ENCODE measurements around the gene EML1. TPM values are rescaled to one million over a fixed set of nuclear protein-coding genes. Genes with fewer than 3 reads are reported as not detected.

EML1 gene
- total and polyA plus RNA-seq, 7 experiments from 2014 or later = not detected

- ATAC-seq = no peak
- Histone ChIP-seq H3K4me3 (ENCODE audit: low read length) (no peak overlapping the region), H3K4me1 (ENCODE audit: control insufficient read depth in 2 of 2, insufficient read depth in 2 of 2, low read length in 2 of 2) (no peaks in the 10 kb centered on the region), H3K9me3 (ENCODE audit: control insufficient read depth in 2 of 3, low read length in 3 of 3) (no peaks in the 10 kb centered on the region), H3K36me3 (ENCODE audit: control insufficient read depth in 2 of 3, insufficient read depth in 3 of 3, low read length in 3 of 3) (no peaks in the 10 kb centered on the region), H3K27ac (ENCODE audit: low read depth, low read length) (no peak overlapping the region), H3K27me3 (ENCODE audit: control insufficient read depth in 2 of 2, insufficient read depth in 2 of 2, low read length in 2 of 2) (peaks cover 0 to 14% of the 10 kb centered on the region in 2 donors)
- H3K36me3 Mint-ChIP-seq = no peaks in the 10 kb centered on the region
- H3K27me3 Mint-ChIP-seq = peaks cover 43 to 66% (median 59%) of the 10 kb centered on the region in 5 donors
- POLR2A ChIA-PET = no interaction called here
- no peak overlapping the region for H3K4me3 Mint-ChIP-seq
- CTCF ChIA-PET = no interaction called here
- intact Hi-C loops (cut with micrococcal nuclease) = no loop called here
- no peak overlapping the region for H3K27ac Mint-ChIP-seq
- peaks cover 0 to 1% (median 0%) of the 10 kb centered on the region in 11 donors for H3K9me3 Mint-ChIP-seq
- peaks cover 0 to 2% (median 0%) of the 10 kb centered on the region in 7 donors for H3K4me1 Mint-ChIP-seq
- no peak for DNase-seq
These were observed 44.6 kb downstream of the EML1 start for GRCh38 chr14:99837822-99838221.

GRCh38 chr14:99838639-99839134 lies 45.5 kb downstream of the EML1 start:
- intact Hi-C loops (cut with micrococcal nuclease) = no loop called here
- peaks cover 43 to 63% (median 53%) of the 10 kb centered on the region in 5 donors for H3K27me3 Mint-ChIP-seq
- CTCF ChIA-PET = no interaction called here

GRCh38 chr14:99839696-99840095 lies 46.5 kb downstream of the EML1 start:
- ATAC-seq (no peak), DNase-seq (no peak)
- Mint-ChIP-seq H3K27me3 (peaks cover 47 to 59% (median 55%) of the 10 kb centered on the region in 5 donors), H3K9me3 (peaks cover 0 to 1% (median 0%) of the 10 kb centered on the region in 11 donors), H3K27ac (no peak overlapping the region), H3K4me1 (peaks cover 0 to 2% (median 0%) of the 10 kb centered on the region in 7 donors), H3K4me3 (no peak overlapping the region), H3K36me3 (no peaks in the 10 kb centered on the region)
- no peak overlapping the region for H3K27ac ChIP-seq (ENCODE audit: low read depth, low read length)
- no peak overlapping the region for H3K4me3 ChIP-seq (ENCODE audit: low read length)
- H3K9me3 ChIP-seq (ENCODE audit: control insufficient read depth in 2 of 3, low read length in 3 of 3) = no peaks in the 10 kb centered on the region
- H3K4me1 ChIP-seq (ENCODE audit: control insufficient read depth in 2 of 2, insufficient read depth in 2 of 2, low read length in 2 of 2) = no peaks in the 10 kb centered on the region
- no peaks in the 10 kb centered on the region for H3K36me3 ChIP-seq (ENCODE audit: control insufficient read depth in 2 of 3, insufficient read depth in 3 of 3, low read length in 3 of 3)
- H3K27me3 ChIP-seq (ENCODE audit: control insufficient read depth in 2 of 2, insufficient read depth in 2 of 2, low read length in 2 of 2) = peaks cover 0 to 5% of the 10 kb centered on the region in 2 donors
- intact Hi-C loops (cut with micrococcal nuclease) = no loop called here
- CTCF ChIA-PET = no interaction called here
- POLR2A ChIA-PET = no interaction called here

More at GRCh38 chr14:99838639-99839134, 45.5 kb downstream of the EML1 start:
- Histone ChIP-seq H3K4me1 (ENCODE audit: control insufficient read depth in 2 of 2, insufficient read depth in 2 of 2, low read length in 2 of 2) (no peaks in the 10 kb centered on the region), H3K36me3 (ENCODE audit: control insufficient read depth in 2 of 3, insufficient read depth in 3 of 3, low read length in 3 of 3) (no peaks in the 10 kb centered on the region), H3K27ac (ENCODE audit: low read depth, low read length) (no peak overlapping the region), H3K4me3 (ENCODE audit: low read length) (no peak overlapping the region), H3K9me3 (ENCODE audit: control insufficient read depth in 2 of 3, low read length in 3 of 3) (no peaks in the 10 kb centered on the region), H3K27me3 (ENCODE audit: control insufficient read depth in 2 of 2, insufficient read depth in 2 of 2, low read length in 2 of 2) (peaks cover 0 to 6% of the 10 kb centered on the region in 2 donors)
- no peak for ATAC-seq
- Mint-ChIP-seq H3K9me3 (peaks cover 0 to 1% (median 0%) of the 10 kb centered on the region in 11 donors), H3K4me3 (no peak overlapping the region), H3K4me1 (peaks cover 0 to 2% (median 0%) of the 10 kb centered on the region in 7 donors), H3K36me3 (no peaks in the 10 kb centered on the region), H3K27ac (no peak overlapping the region)
- no peak for DNase-seq
- POLR2A ChIA-PET = no interaction called here

- Mint-ChIP-seq H3K36me3 (no peaks in the 10 kb centered on the region), H3K27ac (no peak overlapping the region), H3K4me1 (peaks cover 0 to 2% (median 0%) of the 10 kb centered on the region in 7 donors), H3K27me3 (peaks cover 50 to 61% (median 53%) of the 10 kb centered on the region in 5 donors), H3K4me3 (no peak overlapping the region), H3K9me3 (peaks cover 0 to 2% (median 0%) of the 10 kb centered on the region in 11 donors)
- no peaks in the 10 kb centered on the region for H3K36me3 ChIP-seq (ENCODE audit: control insufficient read depth in 2 of 3, insufficient read depth in 3 of 3, low read length in 3 of 3)
- intact Hi-C loops (cut with micrococcal nuclease) = no loop called here
- ChIA-PET POLR2A (no interaction called here), CTCF (no interaction called here)
- H3K27me3 ChIP-seq (ENCODE audit: control insufficient read depth in 2 of 2, insufficient read depth in 2 of 2, low read length in 2 of 2) = peaks cover 0 to 5% of the 10 kb centered on the region in 2 donors
- ATAC-seq (no peak), DNase-seq (no peak)
- no peaks in the 10 kb centered on the region for H3K4me1 ChIP-seq (ENCODE audit: control insufficient read depth in 2 of 2, insufficient read depth in 2 of 2, low read length in 2 of 2)
- H3K27ac ChIP-seq (ENCODE audit: low read depth, low read length) = no peak overlapping the region
- no peak overlapping the region for H3K4me3 ChIP-seq (ENCODE audit: low read length)
- H3K9me3 ChIP-seq (ENCODE audit: control insufficient read depth in 2 of 3, low read length in 3 of 3) = no peaks in the 10 kb centered on the region
These were observed 47.1 kb downstream of the EML1 start for GRCh38 chr14:99840265-99840664.

GRCh38 chr14:99840774-99841305 lies 47.6 kb downstream of the EML1 start:
- Mint-ChIP-seq H3K9me3 (peaks cover 0 to 5% (median 0%) of the 10 kb centered on the region in 11 donors), H3K27ac (no peak overlapping the region), H3K4me3 (no peak overlapping the region), H3K27me3 (peaks cover 45 to 58% (median 48%) of the 10 kb centered on the region in 5 donors), H3K36me3 (no peaks in the 10 kb centered on the region), H3K4me1 (no peaks in the 10 kb centered on the region)
- no peaks in the 10 kb centered on the region for H3K9me3 ChIP-seq (ENCODE audit: control insufficient read depth in 2 of 3, low read length in 3 of 3)
- H3K4me1 ChIP-seq (ENCODE audit: control insufficient read depth in 2 of 2, insufficient read depth in 2 of 2, low read length in 2 of 2) = no peaks in the 10 kb centered on the region
- no peak for ATAC-seq
- CTCF ChIA-PET = interaction anchor here (0.6 kb wide), 1 partner anchor 137 kb away, joined by 3 read pairs; no protein-coding TSS in a partner anchor
- intact Hi-C loops (cut with micrococcal nuclease) = no loop called here
- H3K27me3 ChIP-seq (ENCODE audit: control insufficient read depth in 2 of 2, insufficient read depth in 2 of 2, low read length in 2 of 2) = peaks cover 0 to 5% of the 10 kb centered on the region in 2 donors
- POLR2A ChIA-PET = no interaction called here
- no peak for DNase-seq
- H3K27ac ChIP-seq (ENCODE audit: low read depth, low read length) = no peak overlapping the region
- no peaks in the 10 kb centered on the region for H3K36me3 ChIP-seq (ENCODE audit: control insufficient read depth in 2 of 3, insufficient read depth in 3 of 3, low read length in 3 of 3)
- no peak overlapping the region for H3K4me3 ChIP-seq (ENCODE audit: low read length)

GRCh38 chr14:99841436-99842071 lies 48.3 kb downstream of the EML1 start:
- no peaks in the 10 kb centered on the region for H3K4me1 ChIP-seq (ENCODE audit: control insufficient read depth in 2 of 2, insufficient read depth in 2 of 2, low read length in 2 of 2)
- Mint-ChIP-seq H3K27me3 (peaks cover 41 to 55% (median 43%) of the 10 kb centered on the region in 5 donors), H3K4me3 (no peak overlapping the region), H3K36me3 (no peaks in the 10 kb centered on the region), H3K4me1 (no peaks in the 10 kb centered on the region), H3K27ac (no peak overlapping the region), H3K9me3 (peaks cover 0 to 9% (median under 1%) of the 10 kb centered on the region in 11 donors)
- no peaks in the 10 kb centered on the region for H3K9me3 ChIP-seq (ENCODE audit: control insufficient read depth in 2 of 3, low read length in 3 of 3)
- H3K27me3 ChIP-seq (ENCODE audit: control insufficient read depth in 2 of 2, insufficient read depth in 2 of 2, low read length in 2 of 2) = peaks cover 0 to 2% of the 10 kb centered on the region in 2 donors
- H3K4me3 ChIP-seq (ENCODE audit: low read length) = no peak overlapping the region
- H3K36me3 ChIP-seq (ENCODE audit: control insufficient read depth in 2 of 3, insufficient read depth in 3 of 3, low read length in 3 of 3) = no peaks in the 10 kb centered on the region
- DNase-seq (no peak), ATAC-seq (no peak)
- H3K27ac ChIP-seq (ENCODE audit: low read depth, low read length) = no peak overlapping the region
- intact Hi-C loops (cut with micrococcal nuclease) = no loop called here
- POLR2A ChIA-PET = no interaction called here
- CTCF ChIA-PET = interaction anchor here (0.6 kb wide), 1 partner anchor 137 kb away, joined by 3 read pairs; no protein-coding TSS in a partner anchor
